ENCODE data around the gene UNC119.

DNA sequence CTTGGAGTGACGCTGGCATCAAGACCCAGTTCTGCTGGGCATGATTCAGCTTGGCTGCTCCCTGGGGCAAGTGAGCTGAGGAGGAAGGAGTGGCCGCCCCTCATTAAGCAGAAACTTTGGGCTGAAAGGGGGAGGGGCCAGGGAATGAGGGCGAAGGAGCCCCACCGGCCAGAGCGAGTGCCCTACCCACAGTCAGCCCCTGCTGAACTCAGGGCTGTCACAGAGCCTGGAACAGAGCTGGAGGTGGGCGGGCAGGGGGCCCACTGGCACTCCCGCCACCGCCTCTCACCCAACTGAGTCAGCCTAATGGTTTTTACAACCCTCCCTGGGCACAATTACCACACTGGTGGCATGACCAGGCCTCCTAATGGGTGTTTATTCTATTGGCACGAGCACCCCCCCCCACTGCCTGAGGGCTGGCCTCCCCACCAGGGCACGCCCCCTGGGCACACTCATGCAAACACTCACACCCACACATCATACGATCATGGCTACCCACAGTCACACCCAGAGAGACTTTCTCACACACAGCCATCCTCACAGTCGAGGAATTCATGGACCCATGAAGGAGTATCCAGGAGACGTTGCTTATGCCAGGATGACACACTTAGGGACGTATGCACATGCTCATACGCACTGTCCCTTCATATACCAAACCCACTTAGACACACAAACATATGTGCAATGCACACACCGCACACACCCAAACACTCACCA, 19.2 kb downstream of the UNC119 start:
- TF ChIP-seq, protein P1, sequence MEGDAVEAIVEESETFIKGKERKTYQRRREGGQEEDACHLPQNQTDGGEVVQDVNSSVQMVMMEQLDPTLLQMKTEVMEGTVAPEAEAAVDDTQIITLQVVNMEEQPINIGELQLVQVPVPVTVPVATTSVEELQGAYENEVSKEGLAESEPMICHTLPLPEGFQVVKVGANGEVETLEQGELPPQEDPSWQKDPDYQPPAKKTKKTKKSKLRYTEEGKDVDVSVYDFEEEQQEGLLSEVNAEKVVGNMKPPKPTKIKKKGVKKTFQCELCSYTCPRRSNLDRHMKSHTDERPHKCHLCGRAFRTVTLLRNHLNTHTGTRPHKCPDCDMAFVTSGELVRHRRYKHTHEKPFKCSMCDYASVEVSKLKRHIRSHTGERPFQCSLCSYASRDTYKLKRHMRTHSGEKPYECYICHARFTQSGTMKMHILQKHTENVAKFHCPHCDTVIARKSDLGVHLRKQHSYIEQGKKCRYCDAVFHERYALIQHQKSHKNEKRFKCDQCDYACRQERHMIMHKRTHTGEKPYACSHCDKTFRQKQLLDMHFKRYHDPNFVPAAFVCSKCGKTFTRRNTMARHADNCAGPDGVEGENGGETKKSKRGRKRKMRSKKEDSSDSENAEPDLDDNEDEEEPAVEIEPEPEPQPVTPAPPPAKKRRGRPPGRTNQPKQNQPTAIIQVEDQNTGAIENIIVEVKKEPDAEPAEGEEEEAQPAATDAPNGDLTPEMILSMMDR (conservative IDR thresholded peaks at IDR 0.05 in 1 of 2, IDR thresholded peaks at IDR 0.05 in 1 of 2; ENCODE audit: low read depth in 1 of 2, low read length in 2 of 2), result no peak
- no peak for TF ChIP-seq EZH2 (IDR thresholded peaks at IDR 0.05; ENCODE audit: low read length, missing control alignments)
